Activated naive CD4-positive, alpha-beta T cell treated with anti-CD3 and anti-CD28 coated beads, Interleukin-2, amount 50 U/mL, for 24 hours (primary cell): ENCODE results near the gene CPA5.
"Not testable (repeated sequence)": the region's sequence is repeated elsewhere in the genome, so short reads cannot be mapped to it uniquely, and the experiment has no call there.

Source experiments
- H3K27ac Mint-ChIP-seq: one replicate; pipeline ENCODE4 v1.8.0; 2021; ENCODE audit warnings: mild to moderate bottlenecking, mixed read lengths
- H3K27me3 Mint-ChIP-seq: one replicate; pipeline ENCODE4 v1.8.0; 2021; ENCODE audit warnings: mixed read lengths
- H3K36me3 Mint-ChIP-seq: one replicate; pipeline ENCODE4 v1.8.0; 2021; ENCODE audit warnings: mixed read lengths
- H3K4me1 Mint-ChIP-seq: one replicate; pipeline ENCODE4 v1.8.0; 2021; ENCODE audit warnings: mixed read lengths
- H3K4me3 Mint-ChIP-seq: one replicate; pipeline ENCODE4 v1.8.0; 2021; ENCODE audit warnings: mild to moderate bottlenecking, mixed read lengths
- H3K9me3 Mint-ChIP-seq: one replicate; pipeline ENCODE4 v1.8.0; 2021; ENCODE audit warnings: mixed read lengths

The CPA5 gene

GRCh38 chr7:130319541-130319940, 25.1 kb upstream of the CPA5 start:
- no peaks in the 10 kb centered on the region for H3K9me3 Mint-ChIP-seq
- no peaks in the 10 kb centered on the region for H3K27me3 Mint-ChIP-seq
- H3K27ac Mint-ChIP-seq, result no peak overlapping the region
- no peaks in the 10 kb centered on the region for H3K4me1 Mint-ChIP-seq
- H3K36me3 Mint-ChIP-seq, result no peaks in the 10 kb centered on the region
- no peak overlapping the region for H3K4me3 Mint-ChIP-seq

GRCh38 chr7:130321542-130322229, 22.9 kb upstream of the CPA5 start:
- not testable (repeated sequence) for H3K4me1 Mint-ChIP-seq, H3K9me3 Mint-ChIP-seq, H3K4me3 Mint-ChIP-seq, H3K36me3 Mint-ChIP-seq, H3K27me3 Mint-ChIP-seq
- H3K27ac Mint-ChIP-seq, result peak overlapping the region; percentile 32

GRCh38 chr7:130322615-130323014, 22.0 kb upstream of the CPA5 start:
- no peak overlapping the region for H3K4me3 Mint-ChIP-seq
- H3K27me3 Mint-ChIP-seq, result no peaks in the 10 kb centered on the region
- no peaks in the 10 kb centered on the region for H3K9me3 Mint-ChIP-seq
- H3K36me3 Mint-ChIP-seq, result no peaks in the 10 kb centered on the region
- H3K27ac Mint-ChIP-seq, result no peak overlapping the region
- no peaks in the 10 kb centered on the region for H3K4me1 Mint-ChIP-seq

GRCh38 chr7:130324306-130324943, 20.2 kb upstream of the CPA5 start:
- H3K4me3 Mint-ChIP-seq, result no peak overlapping the region
- H3K36me3 Mint-ChIP-seq, result no peaks in the 10 kb centered on the region
- no peaks in the 10 kb centered on the region for H3K27me3 Mint-ChIP-seq
- no peaks in the 10 kb centered on the region for H3K4me1 Mint-ChIP-seq
- H3K9me3 Mint-ChIP-seq, result no peaks in the 10 kb centered on the region
- no peak overlapping the region for H3K27ac Mint-ChIP-seq

- H3K4me1 Mint-ChIP-seq, result no peaks in the 10 kb centered on the region
- no peaks in the 10 kb centered on the region for H3K9me3 Mint-ChIP-seq
- H3K27me3 Mint-ChIP-seq, result no peaks in the 10 kb centered on the region
- no peak overlapping the region for H3K27ac Mint-ChIP-seq
- no peak overlapping the region for H3K4me3 Mint-ChIP-seq
- H3K36me3 Mint-ChIP-seq, result no peaks in the 10 kb centered on the region
Measured at GRCh38 chr7:130329681-130330080, 14.9 kb upstream of the CPA5 start.

GRCh38 chr7:130332259-130333053, 12.2 kb upstream of the CPA5 start:
- Mint-ChIP-seq H3K27me3 (no peaks in the 10 kb centered on the region), H3K9me3 (no peaks in the 10 kb centered on the region), H3K27ac (no peak overlapping the region), H3K4me3 (no peak overlapping the region), H3K36me3 (no peaks in the 10 kb centered on the region), H3K4me1 (no peaks in the 10 kb centered on the region)

- H3K36me3 Mint-ChIP-seq, result no peaks in the 10 kb centered on the region
- H3K9me3 Mint-ChIP-seq, result no peaks in the 10 kb centered on the region
- H3K4me3 Mint-ChIP-seq, result no peak overlapping the region
- H3K4me1 Mint-ChIP-seq, result no peaks in the 10 kb centered on the region
- H3K27ac Mint-ChIP-seq, result no peak overlapping the region
- no peaks in the 10 kb centered on the region for H3K27me3 Mint-ChIP-seq
Measured at GRCh38 chr7:130333832-130334231, 10.8 kb upstream of the CPA5 start.

GRCh38 chr7:130334274-130334673, 10.3 kb upstream of the CPA5 start:
- Mint-ChIP-seq H3K27ac (no peak overlapping the region), H3K4me3 (no peak overlapping the region), H3K27me3 (no peaks in the 10 kb centered on the region), H3K4me1 (no peaks in the 10 kb centered on the region), H3K9me3 (no peaks in the 10 kb centered on the region), H3K36me3 (no peaks in the 10 kb centered on the region)

- Mint-ChIP-seq H3K27me3 (no peaks in the 10 kb centered on the region), H3K27ac (no peak overlapping the region), H3K36me3 (no peaks in the 10 kb centered on the region), H3K9me3 (no peaks in the 10 kb centered on the region), H3K4me3 (no peak overlapping the region), H3K4me1 (no peaks in the 10 kb centered on the region)
Measured at GRCh38 chr7:130337410-130337971, 7.1 kb upstream of the CPA5 start.

GRCh38 chr7:130338233-130338632, 6.4 kb upstream of the CPA5 start:
- Mint-ChIP-seq H3K9me3 (no peaks in the 10 kb centered on the region), H3K27me3 (no peaks in the 10 kb centered on the region), H3K27ac (no peak overlapping the region), H3K4me3 (no peak overlapping the region), H3K4me1 (no peaks in the 10 kb centered on the region), H3K36me3 (no peaks in the 10 kb centered on the region)

- Mint-ChIP-seq H3K27ac (no peak overlapping the region), H3K9me3 (no peaks in the 10 kb centered on the region), H3K4me1 (no peaks in the 10 kb centered on the region), H3K4me3 (no peak overlapping the region), H3K27me3 (no peaks in the 10 kb centered on the region), H3K36me3 (no peaks in the 10 kb centered on the region)
Measured at GRCh38 chr7:130341882-130342281, 2.7 kb upstream of the CPA5 start.

- no peak overlapping the region for H3K4me3 Mint-ChIP-seq
- H3K9me3 Mint-ChIP-seq, result no peaks in the 10 kb centered on the region
- H3K27ac Mint-ChIP-seq, result no peak overlapping the region
- no peaks in the 10 kb centered on the region for H3K4me1 Mint-ChIP-seq
- no peaks in the 10 kb centered on the region for H3K36me3 Mint-ChIP-seq
- no peaks in the 10 kb centered on the region for H3K27me3 Mint-ChIP-seq
Measured at GRCh38 chr7:130342701-130343380, 1.8 kb upstream of the CPA5 start.

- H3K4me3 Mint-ChIP-seq, result no peak overlapping the region
- no peaks in the 10 kb centered on the region for H3K27me3 Mint-ChIP-seq
- H3K4me1 Mint-ChIP-seq, result no peaks in the 10 kb centered on the region
- H3K36me3 Mint-ChIP-seq, result no peaks in the 10 kb centered on the region
- no peaks in the 10 kb centered on the region for H3K9me3 Mint-ChIP-seq
- H3K27ac Mint-ChIP-seq, result no peak overlapping the region
Measured at GRCh38 chr7:130345136-130345535, 520 bp downstream of the CPA5 start.

GRCh38 chr7:130345725-130346124, 1.1 kb downstream of the CPA5 start:
- no peak overlapping the region for H3K4me3 Mint-ChIP-seq
- no peaks in the 10 kb centered on the region for H3K27me3 Mint-ChIP-seq
- H3K9me3 Mint-ChIP-seq, result no peaks in the 10 kb centered on the region
- H3K4me1 Mint-ChIP-seq, result no peaks in the 10 kb centered on the region
- H3K36me3 Mint-ChIP-seq, result no peaks in the 10 kb centered on the region
- H3K27ac Mint-ChIP-seq, result no peak overlapping the region

GRCh38 chr7:130346177-130346905, 1.7 kb downstream of the CPA5 start:
- Mint-ChIP-seq H3K4me3 (no peak overlapping the region), H3K27ac (no peak overlapping the region), H3K27me3 (no peaks in the 10 kb centered on the region), H3K9me3 (no peaks in the 10 kb centered on the region), H3K36me3 (no peaks in the 10 kb centered on the region), H3K4me1 (no peaks in the 10 kb centered on the region)
